Mesenchymal stem cell (in vitro differentiated cells and primary cell): ENCODE results near the gene PSMD1.
A peak's percentile ranks its signal among the peaks of the same experiment; 100 is the strongest.

Experiments used
- DNase-seq: peaks from one replicate; pipeline ENCODE4 v3.0.0-alpha.2; 2013
- H2AFZ ChIP-seq: one replicate; pipeline ENCODE4 v1.6.1; 2013; ENCODE audit warnings: low read depth, mild to moderate bottlenecking, control low read depth, inconsistent platforms, low read length, moderate library complexity
- H2AK5ac ChIP-seq: 2 replicates; pipeline ENCODE4 v1.6.1; 2013; ENCODE audit warnings: low read length, moderate library complexity, mild to moderate bottlenecking, inconsistent platforms; ENCODE audit not compliant: severe bottlenecking
- H2BK120ac ChIP-seq: one replicate; pipeline ENCODE4 v1.6.1; 2013; ENCODE audit warnings: low read depth, mild to moderate bottlenecking, inconsistent platforms, low read length, moderate library complexity
- H2BK12ac ChIP-seq, 2 experiments: one replicate each; pipeline ENCODE4 v1.6.1; 2013; ENCODE audit warnings: inconsistent platforms in 2 of 2, low read length in 2 of 2, mild to moderate bottlenecking in 2 of 2, moderate library complexity in 2 of 2, control low read depth in 1 of 2
- H2BK15ac ChIP-seq: one replicate; pipeline ENCODE4 v1.6.1; 2013; ENCODE audit warnings: mild to moderate bottlenecking, low read depth, inconsistent platforms; ENCODE audit not compliant: poor library complexity, severe bottlenecking
- H2BK5ac ChIP-seq: 2 replicates; pipeline ENCODE4 v1.6.1; 2013; ENCODE audit warnings: low read depth, mild to moderate bottlenecking, low read length, control low read depth, inconsistent platforms; ENCODE audit not compliant: poor library complexity, severe bottlenecking
- H3K14ac ChIP-seq, 2 experiments: one replicate each; pipeline ENCODE4 v1.6.1; 2013; ENCODE audit warnings: inconsistent platforms in 2 of 2, low read length in 2 of 2, control low read depth in 1 of 2, mild to moderate bottlenecking in 1 of 2, moderate library complexity in 1 of 2
- H3K18ac ChIP-seq, 2 experiments: one replicate each; pipeline ENCODE4 v1.6.1; 2013; ENCODE audit warnings: inconsistent platforms in 2 of 2, low read length in 2 of 2, control low read depth in 1 of 2, low read depth in 1 of 2, mild to moderate bottlenecking in 1 of 2
- H3K23ac ChIP-seq, 2 experiments: one replicate each; pipeline ENCODE4 v1.6.1; 2013; ENCODE audit warnings: inconsistent platforms in 2 of 2, low read length in 2 of 2, mild to moderate bottlenecking in 2 of 2, moderate library complexity in 2 of 2, control low read depth in 1 of 2
- H3K27ac ChIP-seq: 2 replicates; pipeline ENCODE4 v1.5.1; 2013; ENCODE audit warnings: mild to moderate bottlenecking, moderate library complexity, low read length, control low read depth, inconsistent platforms; ENCODE audit not compliant: poor library complexity, severe bottlenecking
- H3K27me3 ChIP-seq, 2 experiments: 2 replicates each; pipeline versions ENCODE4 v1.6.1 to v1.7.0; 2013; ENCODE audit warnings: low read length in 2 of 2, mild to moderate bottlenecking in 2 of 2, moderate library complexity in 2 of 2, control low read depth in 1 of 2, inconsistent platforms in 1 of 2; ENCODE audit not compliant: control insufficient read depth in 1 of 2, insufficient read depth in 1 of 2
- H3K36me3 ChIP-seq, 2 experiments: 2 replicates each; pipeline versions ENCODE4 v1.6.1 to v1.7.0; 2013; ENCODE audit warnings: low read length in 2 of 2, control low read depth in 1 of 2, inconsistent platforms in 1 of 2, low read depth in 1 of 2, mild to moderate bottlenecking in 1 of 2; ENCODE audit not compliant: insufficient read depth in 2 of 2, control insufficient read depth in 1 of 2
- H3K4ac ChIP-seq, 2 experiments: one replicate each; pipeline ENCODE4 v1.6.1; 2013; ENCODE audit warnings: inconsistent platforms in 2 of 2, low read length in 2 of 2, mild to moderate bottlenecking in 2 of 2, moderate library complexity in 2 of 2, control low read depth in 1 of 2, low read depth in 1 of 2
- H3K4me1 ChIP-seq: 2 replicates; pipeline ENCODE4 v1.6.1; 2013; ENCODE audit warnings: low read depth, low read length, control low read depth; ENCODE audit not compliant: control insufficient read depth, insufficient read depth
- H3K4me2 ChIP-seq: 2 replicates; pipeline ENCODE4 v1.6.1; 2013; ENCODE audit warnings: low read length, mild to moderate bottlenecking, inconsistent platforms; ENCODE audit not compliant: poor library complexity, severe bottlenecking
- H3K4me3 ChIP-seq, 2 experiments: 2 replicates each; pipeline versions ENCODE4 v1.5.1 to v1.7.0; 2013; ENCODE audit warnings: low read length in 2 of 2, mild to moderate bottlenecking in 2 of 2, control low read depth in 1 of 2, low read depth in 1 of 2; ENCODE audit not compliant: insufficient read depth in 1 of 2
- H3K79me1 ChIP-seq: replicated peaks from 2 replicates; pipeline ENCODE4 v1.6.1; 2013; ENCODE audit warnings: mild to moderate bottlenecking, control low read depth, low read length, inconsistent platforms; ENCODE audit not compliant: poor library complexity, severe bottlenecking
- H3K9ac ChIP-seq: 2 replicates; pipeline ENCODE4 v1.7.0; 2013; ENCODE audit warnings: mild to moderate bottlenecking, low read length, moderate library complexity
- H3K9me3 ChIP-seq: 2 replicates; pipeline ENCODE4 v1.7.0; 2013; ENCODE audit warnings: mild to moderate bottlenecking, low read length; ENCODE audit not compliant: control insufficient read depth
- H4K8ac ChIP-seq: one replicate; pipeline ENCODE4 v1.6.1; 2013; ENCODE audit warnings: inconsistent platforms, mild to moderate bottlenecking, low read length, moderate library complexity
- H4K91ac ChIP-seq: one replicate; pipeline ENCODE4 v1.6.1; 2013; ENCODE audit warnings: mild to moderate bottlenecking, low read length, inconsistent platforms
- WGBS: methylation state at CpG from one replicate; pipeline ENCODE4 v1.1.7; 2013; ENCODE audit warnings: mixed read lengths; 5-methylcytosine and 5-hydroxymethylcytosine counted together

The PSMD1 gene

DNA sequence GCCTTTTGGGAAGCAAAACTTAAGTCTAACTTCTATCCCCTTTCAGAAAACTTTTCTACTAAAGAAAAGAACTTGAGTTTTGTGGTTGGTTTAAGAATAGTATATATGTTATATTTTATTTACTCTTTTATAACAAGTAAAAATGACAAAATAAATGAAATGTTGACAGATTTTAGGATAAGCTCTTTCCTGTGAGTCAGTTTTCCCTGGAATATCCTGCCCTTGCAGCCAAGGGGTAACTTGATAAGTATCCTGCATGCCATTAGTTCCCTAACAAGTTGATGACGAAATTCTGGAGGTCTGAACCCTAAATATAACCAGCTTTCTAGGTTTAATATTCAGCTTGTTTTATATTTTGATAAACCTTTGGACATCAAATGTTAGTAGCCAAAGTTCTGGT is 75.5 kb downstream of the PSMD1 start:
- no CpG with 5 or more reads among the region's 1 CpG for WGBS
- peak overlapping the region; percentile 55 for H3K9ac ChIP-seq
- peak; percentile 78 for DNase-seq
- H3K79me1 ChIP-seq = peaks cover 2% of the 10 kb centered on the region
- no peak overlapping the region for H2BK5ac ChIP-seq
- H3K36me3 ChIP-seq = no peaks in the 10 kb centered on the region
- H2AK5ac ChIP-seq = peak overlapping the region; percentile 95
- H2BK12ac ChIP-seq = no peak overlapping the region
- peaks cover 10% of the 10 kb centered on the region for H3K4me1 ChIP-seq
- H3K27me3 ChIP-seq = no peaks in the 10 kb centered on the region
- no peak overlapping the region for H3K4me3 ChIP-seq
- no peaks in the 10 kb centered on the region for H3K9me3 ChIP-seq
- no peak overlapping the region for H4K8ac ChIP-seq
- H2BK120ac ChIP-seq = no peak overlapping the region
- no peak overlapping the region for H2BK15ac ChIP-seq
- no peak overlapping the region for H4K91ac ChIP-seq
- H2AFZ ChIP-seq = no peak overlapping the region
- H3K14ac ChIP-seq = no peak overlapping the region
- H3K4me2 ChIP-seq = no peak overlapping the region
- H3K4ac ChIP-seq = no peak overlapping the region
- peak overlapping the region; percentile 49 for H3K27ac ChIP-seq
- H3K23ac ChIP-seq = no peak overlapping the region
- peak overlapping the region in 1 of 2 experiments; percentile 87 for H3K18ac ChIP-seq

GRCh38 chr2:231133365-231134099 is 76.9 kb downstream of the PSMD1 start:
- WGBS = no CpG with 5 or more reads among the region's 1 CpG
- H3K4me1 ChIP-seq = peaks cover 8% of the 10 kb centered on the region
- peak overlapping the region; percentile 75 for H4K91ac ChIP-seq
- no peak overlapping the region for H3K23ac ChIP-seq
- H3K18ac ChIP-seq = peak overlapping the region in 1 of 2 experiments; percentile 92
- no peak overlapping the region for H2BK15ac ChIP-seq
- H3K4me3 ChIP-seq = no peak overlapping the region
- H3K14ac ChIP-seq = no peak overlapping the region
- no peak overlapping the region for H2AFZ ChIP-seq
- peak overlapping the region; percentile 24 for H2BK5ac ChIP-seq
- H3K4ac ChIP-seq = peak overlapping the region in 1 of 2 experiments; percentile 81
- peak overlapping the region; percentile 33 for H3K9ac ChIP-seq
- H2BK120ac ChIP-seq = peak overlapping the region; percentile 85
- H3K27ac ChIP-seq = peak overlapping the region; percentile 16
- H2AK5ac ChIP-seq = peak overlapping the region; percentile 61
- H3K79me1 ChIP-seq = peaks cover 6% of the 10 kb centered on the region
- H4K8ac ChIP-seq = no peak overlapping the region
- H3K4me2 ChIP-seq = no peak overlapping the region
- peaks cover 0 to 12% of the 10 kb centered on the region in 2 experiments for H3K36me3 ChIP-seq
- H2BK12ac ChIP-seq = peak overlapping the region in 1 of 2 experiments; percentile 77
- DNase-seq = peak; percentile 54
- H3K27me3 ChIP-seq = no peaks in the 10 kb centered on the region
- H3K9me3 ChIP-seq = no peaks in the 10 kb centered on the region

DNA sequence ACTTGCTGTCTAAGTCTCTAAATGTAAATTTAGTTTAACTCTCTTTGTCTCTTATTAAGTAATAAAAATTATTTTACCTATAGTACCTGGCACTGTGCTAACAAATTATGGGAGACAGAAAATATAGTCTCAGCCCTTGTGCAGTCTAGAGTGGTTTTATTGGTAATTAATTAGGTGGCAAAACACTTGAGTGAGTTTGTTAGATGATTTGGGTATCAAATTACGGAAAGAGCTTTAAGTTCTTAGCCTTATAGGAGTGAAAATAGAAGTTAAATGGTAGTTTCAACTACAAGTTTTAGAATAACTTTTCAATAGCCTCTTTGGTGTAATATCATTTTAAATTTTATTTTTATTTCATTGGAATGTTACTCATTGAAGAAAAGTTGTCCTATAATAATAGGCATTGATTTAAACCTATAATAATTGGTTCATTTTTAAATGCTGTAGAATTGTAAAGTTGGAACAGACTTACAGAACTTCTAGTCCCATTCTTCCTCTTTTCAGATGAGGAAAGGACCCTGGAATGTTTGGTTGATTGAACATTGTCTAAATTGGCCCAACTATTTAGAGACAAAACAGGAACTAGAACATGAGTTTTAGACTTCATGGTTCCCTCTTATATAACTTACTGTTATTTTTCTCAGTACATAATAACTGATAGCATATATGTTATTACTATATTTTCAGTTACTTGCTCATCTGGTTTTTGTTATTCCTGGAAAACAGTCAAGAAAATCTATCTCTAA is 78.4 kb downstream of the PSMD1 start:
- H4K8ac ChIP-seq = no peak overlapping the region
- no peak overlapping the region for H2BK120ac ChIP-seq
- no peak overlapping the region for H3K4me2 ChIP-seq
- H3K4me1 ChIP-seq = peaks cover 7% of the 10 kb centered on the region
- no peaks in the 10 kb centered on the region for H3K9me3 ChIP-seq
- H3K27ac ChIP-seq = peak overlapping the region; percentile 73
- H3K4me3 ChIP-seq = no peak overlapping the region
- peaks cover 6% of the 10 kb centered on the region for H3K79me1 ChIP-seq
- H2BK12ac ChIP-seq = no peak overlapping the region
- no peak for DNase-seq
- no peak overlapping the region for H2BK15ac ChIP-seq
- no peak overlapping the region for H3K23ac ChIP-seq
- no peak overlapping the region for H3K18ac ChIP-seq
- no peak overlapping the region for H2BK5ac ChIP-seq
- no peak overlapping the region for H2AK5ac ChIP-seq
- H3K27me3 ChIP-seq = no peaks in the 10 kb centered on the region
- H3K36me3 ChIP-seq = peaks cover 0 to 21% of the 10 kb centered on the region in 2 experiments
- H4K91ac ChIP-seq = no peak overlapping the region
- H3K9ac ChIP-seq = no peak overlapping the region
- 100% methylated on average over 1 of the region's 1 CpG for WGBS
- H2AFZ ChIP-seq = no peak overlapping the region
- H3K4ac ChIP-seq = no peak overlapping the region
- H3K14ac ChIP-seq = no peak overlapping the region

GRCh38 chr2:231138699-231139098 is 82.0 kb downstream of the PSMD1 start:
- H3K27me3 ChIP-seq = no peaks in the 10 kb centered on the region
- H3K4ac ChIP-seq = peak overlapping the region in 1 of 2 experiments; percentile 58
- no peak overlapping the region for H3K27ac ChIP-seq
- 97% methylated on average over 8 of the region's 8 CpGs for WGBS
- peaks cover 0 to 24% of the 10 kb centered on the region in 2 experiments for H3K36me3 ChIP-seq
- peak overlapping the region in 1 of 2 experiments; percentile 11 for H3K18ac ChIP-seq
- no peak for DNase-seq
- H2BK120ac ChIP-seq = no peak overlapping the region
- no peak overlapping the region for H3K4me3 ChIP-seq
- H2AFZ ChIP-seq = no peak overlapping the region
- no peak overlapping the region for H2BK5ac ChIP-seq
- no peak overlapping the region for H4K91ac ChIP-seq
- H3K4me1 ChIP-seq = peaks cover 4% of the 10 kb centered on the region
- H3K23ac ChIP-seq = no peak overlapping the region
- H2AK5ac ChIP-seq = no peak overlapping the region
- no peak overlapping the region for H4K8ac ChIP-seq
- peaks cover 8% of the 10 kb centered on the region for H3K79me1 ChIP-seq
- H2BK12ac ChIP-seq = no peak overlapping the region
- no peaks in the 10 kb centered on the region for H3K9me3 ChIP-seq
- no peak overlapping the region for H3K14ac ChIP-seq
- H3K4me2 ChIP-seq = no peak overlapping the region
- H3K9ac ChIP-seq = no peak overlapping the region
- no peak overlapping the region for H2BK15ac ChIP-seq
